Islet precursor cell (in vitro differentiated cells): ENCODE data around the gene BANP.
"Not testable (repeated sequence)": the region's sequence is repeated elsewhere in the genome, so short reads cannot be mapped to it uniquely, and the experiment has no call there.

Experiments used
- DNase-seq: peaks from one replicate; pipeline ENCODE4 v3.0.0-alpha.2; 2018

The BANP gene

DNA sequence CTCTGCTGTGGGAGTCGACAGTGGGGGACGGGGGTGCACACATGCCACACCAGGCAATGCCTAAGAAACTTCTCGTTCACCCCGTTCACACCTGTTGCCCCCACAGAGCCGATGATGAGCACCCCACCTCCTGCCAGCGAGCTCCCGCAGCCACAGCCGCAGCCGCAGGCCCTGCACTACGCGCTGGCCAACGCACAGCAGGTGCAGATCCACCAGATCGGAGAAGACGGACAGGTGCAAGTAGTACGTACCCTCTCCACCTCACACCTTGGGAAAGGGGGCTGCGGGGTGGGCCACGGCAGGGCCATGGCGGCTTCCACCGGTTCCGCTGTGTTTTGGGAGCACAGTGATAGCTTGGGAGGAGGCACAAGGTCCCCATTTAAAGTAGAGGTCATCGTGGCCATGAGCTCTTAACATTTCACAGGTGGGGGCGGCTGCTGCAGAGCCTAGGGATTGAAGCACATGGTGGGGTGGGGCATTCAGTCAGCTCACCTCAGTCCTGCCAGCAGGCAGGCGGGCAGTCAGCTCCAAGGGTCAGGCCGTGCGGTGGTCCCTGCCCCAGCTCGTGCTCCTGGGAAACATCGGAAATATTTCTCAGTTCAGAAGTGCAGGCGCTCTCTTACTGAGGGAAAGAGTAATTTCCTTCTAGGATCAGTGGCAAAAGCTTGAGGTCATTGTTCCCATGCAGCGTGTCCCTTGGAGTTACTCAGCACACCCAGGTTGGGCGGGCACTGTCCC is 81.9 kb downstream of the BANP start:
- not testable (repeated sequence) for DNase-seq

DNA sequence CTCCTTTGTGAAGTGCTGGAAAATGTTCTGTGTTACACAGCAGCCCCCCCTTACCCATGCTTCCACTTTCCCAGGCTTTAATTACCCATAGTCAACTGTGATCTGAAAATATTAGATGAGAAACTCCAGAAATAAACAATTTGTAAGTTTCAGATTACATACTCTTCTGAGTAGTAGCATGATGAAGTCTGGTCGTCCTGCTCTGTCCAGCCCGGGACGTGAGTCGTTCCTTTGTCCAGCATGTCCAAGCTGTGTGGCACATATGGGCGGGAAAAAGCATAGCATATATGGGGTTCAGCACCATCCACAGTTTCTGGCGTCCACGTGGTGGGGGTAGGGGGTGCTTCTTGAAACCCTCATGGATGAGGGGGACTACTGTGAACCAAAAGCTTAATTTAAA is 83.5 kb downstream of the BANP start:
- no peak for DNase-seq

DNA sequence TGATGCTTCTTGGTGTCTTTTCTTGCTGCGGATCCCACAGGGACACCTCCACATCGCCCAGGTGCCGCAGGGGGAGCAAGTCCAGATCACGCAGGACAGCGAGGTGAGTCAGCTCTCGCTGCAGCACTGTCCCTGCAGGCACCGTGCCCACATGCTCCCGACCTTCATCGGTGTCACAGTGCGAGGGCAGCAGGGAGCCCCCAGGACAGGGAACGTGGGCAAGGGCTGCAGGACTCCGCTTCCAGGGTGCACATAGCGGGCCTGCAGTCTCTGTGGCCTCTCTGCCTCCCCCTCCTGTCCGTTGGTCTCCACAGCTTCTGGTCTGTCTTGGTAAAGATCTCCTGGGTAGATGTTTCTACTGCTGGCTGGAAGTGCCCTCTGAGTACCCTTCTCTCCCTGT is 84.1 kb downstream of the BANP start:
- DNase-seq = no peak

DNA sequence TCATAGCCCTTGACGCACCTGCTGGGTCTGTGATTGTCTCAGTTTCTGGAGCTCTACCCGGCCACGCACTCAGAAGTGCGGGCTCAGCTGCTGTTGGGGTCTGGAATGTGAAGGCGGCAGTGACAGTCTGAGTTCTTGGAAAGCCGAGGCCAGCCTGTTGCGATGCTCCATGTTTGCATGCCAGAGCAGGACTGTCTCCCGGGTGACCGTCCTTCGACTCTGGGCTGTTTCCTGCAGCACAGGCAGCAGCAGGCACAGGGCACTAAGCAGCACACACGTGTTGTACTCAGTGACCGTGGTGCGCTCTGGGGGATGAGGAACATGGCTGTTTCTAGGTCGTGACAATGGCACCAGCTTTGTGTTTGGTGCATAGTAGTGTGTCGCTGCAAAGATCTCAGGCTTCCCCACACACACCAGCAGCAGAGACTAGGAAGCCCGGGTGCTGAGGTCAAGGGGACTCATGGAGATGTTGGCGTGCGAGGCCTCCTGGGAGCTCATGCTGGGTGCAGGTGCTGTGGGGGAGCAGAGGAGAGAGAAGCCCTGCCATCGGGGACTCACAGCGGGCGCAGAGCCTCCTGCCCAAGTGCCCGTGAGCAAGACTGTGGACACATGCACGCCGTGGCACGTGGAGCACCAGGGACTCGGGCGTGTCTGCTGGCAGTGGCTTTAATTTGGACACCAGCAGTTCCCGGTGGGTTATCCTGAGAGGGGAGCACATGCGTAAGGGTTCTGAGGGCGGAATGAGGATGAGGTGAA is 84.8 kb downstream of the BANP start:
- not testable (repeated sequence) for DNase-seq

DNA sequence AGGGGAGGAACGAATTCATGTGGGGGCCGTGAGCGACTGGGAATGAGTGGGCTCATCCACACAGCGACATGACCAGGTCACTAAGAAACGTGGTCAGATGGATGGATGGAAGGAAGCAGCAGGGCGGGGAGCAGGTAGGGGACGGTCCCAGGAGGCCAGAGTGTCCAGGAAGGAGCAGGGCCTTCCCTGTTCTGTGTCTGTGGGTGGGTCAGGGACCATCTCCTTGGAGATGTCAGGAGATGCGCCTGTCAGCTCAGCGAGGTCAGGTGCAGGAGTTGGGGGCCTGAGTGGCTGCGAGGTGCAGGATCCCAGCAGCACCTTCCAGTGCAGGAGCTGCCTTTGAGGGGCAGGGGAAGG is 85.4 kb downstream of the BANP start:
- not testable (repeated sequence) for DNase-seq

DNA sequence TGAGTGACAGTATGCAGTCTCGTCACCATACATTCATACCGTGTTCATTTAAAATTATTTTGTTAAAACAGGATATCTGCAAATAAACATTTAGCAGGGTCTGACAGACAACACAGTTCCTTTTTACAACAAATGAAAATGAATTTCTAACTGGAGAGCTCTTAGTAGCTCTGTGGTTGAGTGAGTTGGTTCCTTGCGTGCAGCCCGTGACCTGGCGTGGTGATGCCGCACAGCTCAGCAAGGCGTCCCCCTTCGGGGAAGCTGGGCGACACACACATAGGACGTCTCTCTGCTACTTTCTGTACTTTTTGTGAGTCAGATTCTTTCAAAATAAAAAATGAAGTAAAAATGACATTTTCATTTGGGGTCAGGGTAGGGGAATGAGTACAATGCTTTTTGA is 86.1 kb downstream of the BANP start:
- DNase-seq = not testable (repeated sequence)

DNA sequence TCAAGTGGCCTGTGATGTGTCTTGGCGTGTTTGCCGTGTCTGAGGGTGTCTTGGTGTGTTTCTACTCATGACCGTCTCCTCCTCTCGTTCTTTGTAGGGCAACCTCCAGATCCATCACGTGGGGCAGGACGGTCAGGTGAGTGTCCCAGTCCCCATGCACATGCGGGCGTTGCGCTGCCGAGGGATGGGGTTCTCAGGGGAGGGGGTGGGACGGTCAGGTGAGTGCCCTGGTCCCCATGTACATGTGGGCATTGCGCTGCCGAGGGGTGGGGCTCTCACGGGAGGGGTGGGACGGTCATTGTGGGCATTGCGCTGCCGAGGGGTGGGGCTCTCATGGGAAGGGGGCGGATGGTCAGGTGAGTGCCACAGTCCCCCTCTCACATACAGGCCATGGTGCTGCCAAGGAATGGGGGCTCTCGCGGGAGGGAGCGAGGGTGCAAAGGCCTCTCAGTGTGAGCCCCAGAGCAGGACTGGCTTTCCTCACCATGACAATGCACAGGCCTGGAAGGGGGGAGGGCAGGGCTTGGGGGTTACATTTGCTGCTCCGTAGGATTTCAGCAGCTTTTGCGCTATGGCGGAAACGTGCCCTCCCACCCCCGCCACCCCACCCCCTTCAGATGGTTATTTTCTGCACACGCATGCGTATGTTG is 86.8 kb downstream of the BANP start:
- DNase-seq = not testable (repeated sequence)

DNA sequence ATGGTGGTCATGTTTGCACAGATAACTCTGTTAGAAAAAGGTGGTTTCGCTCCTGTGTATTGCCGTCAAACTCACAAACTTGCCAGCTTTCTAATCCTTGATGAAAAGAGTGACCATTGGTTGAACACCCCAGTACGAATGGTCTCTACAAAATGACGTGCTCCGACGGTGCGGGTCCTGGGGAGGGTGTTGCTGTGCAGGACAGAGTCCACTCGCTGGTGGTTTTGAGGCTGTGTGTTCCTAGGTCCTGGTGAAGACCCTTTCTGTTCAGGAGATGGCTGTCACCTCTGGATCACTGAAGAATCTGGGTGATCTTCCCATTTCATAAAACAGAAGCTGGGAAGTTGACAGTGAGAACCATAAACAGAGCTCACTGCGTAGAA is 87.3 kb downstream of the BANP start:
- not testable (repeated sequence) for DNase-seq

DNA sequence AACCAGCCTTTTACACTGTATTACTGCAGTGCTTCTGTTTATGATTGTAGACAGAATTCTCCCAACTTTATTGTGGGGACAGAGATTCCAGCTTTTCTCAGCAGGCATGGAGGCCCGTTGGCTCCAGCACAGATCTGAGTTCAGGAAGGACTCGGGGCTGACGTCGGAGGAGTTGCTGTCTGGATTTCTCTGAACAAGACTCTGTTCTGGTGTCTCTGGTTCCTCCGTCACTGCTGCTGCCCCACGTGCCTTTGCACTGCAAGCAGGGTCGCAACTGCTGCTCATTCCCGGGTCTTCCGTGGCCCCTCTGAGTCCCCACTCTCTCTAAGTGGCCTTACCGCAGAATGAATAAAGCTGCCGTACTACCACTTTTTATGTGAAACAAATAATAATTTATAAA is 88.4 kb downstream of the BANP start:
- no peak for DNase-seq

DNA sequence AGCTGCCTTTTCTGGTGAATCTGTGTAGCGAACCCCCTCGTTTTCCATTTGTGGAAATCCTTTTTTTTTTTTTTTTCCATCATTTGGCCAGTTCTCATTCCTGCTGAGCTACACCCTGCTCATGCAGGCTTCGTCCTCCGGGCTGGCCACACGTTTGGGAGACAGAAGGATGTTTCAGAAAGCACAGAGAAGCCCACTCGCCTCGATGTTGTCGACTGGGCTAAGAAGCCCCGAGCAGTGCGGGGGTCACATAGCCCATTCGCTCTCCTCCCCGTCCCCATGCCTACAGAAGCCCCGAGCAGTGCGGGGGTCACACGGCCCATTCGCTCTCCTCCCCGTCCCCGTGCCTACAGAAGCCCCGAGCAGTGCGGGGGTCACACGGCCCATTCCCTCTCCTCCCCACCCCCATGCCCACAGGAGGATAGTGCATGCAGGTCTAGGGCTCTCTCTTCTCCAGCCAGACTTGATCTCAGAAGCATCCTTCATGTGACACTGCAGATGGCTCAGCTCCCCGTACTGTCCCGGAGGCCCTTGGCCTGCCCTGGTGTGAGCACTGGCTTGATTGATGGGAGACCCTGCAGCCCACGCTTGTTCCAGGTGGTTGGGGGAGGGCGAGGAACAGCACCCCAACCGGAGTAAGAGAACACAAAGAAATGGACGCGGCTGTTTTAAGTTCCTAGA is 89.1 kb downstream of the BANP start:
- not testable (repeated sequence) for DNase-seq

DNA sequence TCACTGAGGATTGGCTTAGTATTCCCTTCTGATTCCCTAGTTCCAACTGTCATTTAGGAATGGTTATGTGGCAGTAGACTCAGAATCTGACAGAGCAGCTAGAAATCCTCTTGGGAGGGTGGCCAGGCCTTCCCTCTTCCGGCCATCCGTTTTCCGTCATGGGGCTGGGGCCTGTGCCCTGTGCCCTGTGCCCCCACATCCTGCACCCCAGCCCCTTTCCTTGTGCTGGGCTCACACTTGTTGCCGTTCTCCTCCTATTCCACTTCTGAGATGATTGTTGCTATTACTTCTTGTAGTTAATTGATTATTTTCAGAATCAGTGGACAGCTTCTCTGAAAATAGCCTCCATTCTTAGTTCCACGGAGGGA is 89.6 kb downstream of the BANP start:
- DNase-seq = not testable (repeated sequence)

DNA sequence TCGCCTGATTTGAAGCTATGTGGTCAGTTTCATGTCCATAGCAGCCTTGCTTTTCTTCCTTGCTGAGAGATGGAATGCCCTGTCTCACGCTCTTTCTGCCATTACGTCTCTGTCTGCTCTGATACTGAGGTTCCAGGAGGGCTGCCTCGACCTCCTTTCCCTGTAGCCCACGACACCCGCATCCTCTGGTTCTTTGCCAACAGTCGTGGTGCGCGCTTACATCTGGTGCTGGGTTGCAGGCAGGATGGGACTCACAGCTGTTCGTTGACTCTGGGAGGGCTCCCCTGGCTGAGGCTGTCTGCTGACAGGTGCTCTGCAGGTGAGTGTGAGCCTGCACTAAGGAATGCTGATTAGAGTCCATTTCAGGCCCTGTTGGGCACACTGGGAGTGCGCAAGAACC is 90.3 kb downstream of the BANP start:
- DNase-seq = not testable (repeated sequence)

DNA sequence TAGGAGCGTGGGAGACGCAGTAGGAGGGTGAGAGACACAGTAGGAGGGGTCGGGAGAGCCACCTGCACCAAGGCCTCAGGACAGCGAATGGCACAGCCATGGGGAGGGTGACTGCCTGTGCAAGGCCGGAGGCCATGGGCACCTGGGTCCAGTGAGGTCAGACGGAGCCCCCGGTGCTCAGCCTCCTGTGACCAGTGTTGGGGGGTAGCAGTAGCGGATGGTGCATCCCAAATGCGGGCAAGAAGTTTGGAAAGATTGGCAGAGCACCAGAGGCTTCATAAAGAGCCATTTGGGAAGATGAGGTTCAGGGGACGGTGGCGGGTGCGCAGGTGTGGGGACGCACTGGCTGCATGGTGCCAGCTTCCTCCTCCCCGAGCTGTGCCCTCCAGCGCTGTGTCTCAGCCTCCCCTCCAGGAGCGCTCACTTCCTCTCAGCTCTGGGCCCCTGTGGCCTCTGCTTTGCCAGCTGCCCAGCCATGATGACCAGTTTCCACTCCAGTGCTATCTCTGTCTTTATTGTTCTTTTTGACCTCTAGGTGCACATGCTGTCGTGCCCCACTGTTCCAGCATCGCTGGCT is 90.8 kb downstream of the BANP start:
- DNase-seq = not testable (repeated sequence)

DNA sequence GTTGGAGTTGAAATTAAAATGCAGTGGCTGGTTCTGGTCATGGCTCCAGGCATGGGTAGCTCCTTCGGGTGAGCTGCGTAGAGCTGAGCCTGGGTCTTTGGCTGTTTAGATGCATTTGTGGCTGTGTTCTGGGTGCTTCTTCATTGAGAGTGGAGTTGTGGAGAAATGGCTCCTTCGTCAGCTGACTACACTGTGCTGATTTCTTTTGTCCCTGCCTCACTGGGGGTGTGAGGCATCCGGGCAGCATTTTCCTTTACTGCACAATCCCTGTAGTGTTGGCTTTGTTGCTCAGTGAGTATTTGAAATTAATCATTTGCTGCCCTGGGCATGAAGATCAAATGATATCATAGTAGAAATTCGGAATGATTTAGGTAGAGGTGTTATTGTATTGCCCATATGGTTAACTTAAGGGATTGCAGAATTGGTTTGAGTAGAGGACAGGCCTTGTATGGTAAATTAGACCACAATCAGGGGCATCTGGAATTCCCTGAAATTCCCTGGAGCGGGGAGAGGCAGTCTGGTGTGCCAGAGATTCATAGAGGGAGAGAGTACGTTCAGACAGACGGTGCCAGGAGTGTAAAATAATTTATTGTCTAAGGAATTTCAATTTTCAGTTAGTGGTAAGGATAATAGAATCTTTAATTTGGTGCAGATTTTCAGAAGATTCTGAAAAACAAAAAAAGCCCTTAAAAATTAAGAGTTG is 92.1 kb downstream of the BANP start:
- not testable (repeated sequence) for DNase-seq

DNA sequence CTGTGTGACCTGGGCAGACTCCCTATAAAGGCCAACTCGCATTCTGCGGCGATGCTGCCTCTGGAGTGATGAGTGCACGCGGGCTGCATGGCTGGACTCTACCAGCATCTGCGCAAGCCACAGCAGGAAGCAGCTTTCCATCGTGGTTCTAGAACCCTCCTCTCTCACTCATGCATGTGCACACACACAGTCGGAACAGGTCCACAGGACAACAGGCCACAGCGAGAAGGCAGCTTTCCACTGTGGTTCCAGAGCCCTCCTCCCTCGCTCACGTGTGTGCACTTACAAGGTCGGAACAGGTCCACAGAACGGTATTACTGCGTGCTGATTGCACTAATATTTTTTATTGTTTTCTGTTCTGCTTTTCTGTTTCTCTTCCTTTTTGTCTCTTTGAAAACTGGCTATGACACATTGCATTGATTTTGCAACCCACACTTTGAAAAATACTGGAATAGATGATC is 92.9 kb downstream of the BANP start:
- DNase-seq = not testable (repeated sequence)

DNA sequence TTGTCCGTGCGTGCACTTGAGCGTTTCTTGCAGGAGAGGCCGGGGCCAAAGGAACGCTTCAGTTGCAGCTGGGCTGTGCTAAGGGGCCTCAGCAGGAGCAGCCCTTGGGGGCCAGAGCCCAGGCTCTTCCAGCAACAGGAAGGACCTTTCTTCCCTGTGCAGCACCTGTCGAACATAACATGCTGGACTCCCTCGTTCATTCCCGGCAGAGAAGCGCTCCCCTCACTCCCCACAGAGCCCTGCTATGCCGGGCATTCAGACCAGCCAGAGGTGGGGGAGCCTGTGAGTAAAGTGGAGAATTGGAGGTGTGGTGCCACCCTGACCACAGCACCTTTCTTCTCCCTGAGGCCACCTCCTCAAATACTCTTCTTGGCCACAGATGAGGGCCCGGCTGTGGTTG is 94.1 kb downstream of the BANP start:
- DNase-seq = not testable (repeated sequence)

DNA sequence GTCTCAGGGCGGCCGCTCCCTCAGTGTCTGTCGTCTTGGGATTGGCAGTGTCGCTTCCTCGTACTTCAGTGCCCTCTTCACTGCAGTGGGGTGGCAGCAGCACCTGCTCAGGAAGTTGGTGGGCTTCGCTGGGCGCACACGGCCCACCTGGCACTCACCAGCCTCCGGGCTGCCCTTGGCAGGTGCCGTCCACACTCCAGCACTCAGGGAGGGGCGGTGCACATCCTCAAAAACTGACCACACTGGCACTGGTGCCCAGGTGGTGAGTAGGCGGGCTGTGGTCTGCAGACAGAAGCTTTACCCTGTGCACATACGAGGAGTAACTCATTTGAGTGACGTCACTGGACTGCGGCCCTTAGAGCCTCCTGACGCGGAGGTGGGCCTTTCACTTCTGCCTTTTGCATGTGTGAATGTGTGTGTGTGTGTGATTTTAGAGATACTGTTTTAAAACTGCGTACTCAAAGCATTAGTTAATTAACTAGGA is 94.6 kb downstream of the BANP start:
- no peak for DNase-seq

DNA sequence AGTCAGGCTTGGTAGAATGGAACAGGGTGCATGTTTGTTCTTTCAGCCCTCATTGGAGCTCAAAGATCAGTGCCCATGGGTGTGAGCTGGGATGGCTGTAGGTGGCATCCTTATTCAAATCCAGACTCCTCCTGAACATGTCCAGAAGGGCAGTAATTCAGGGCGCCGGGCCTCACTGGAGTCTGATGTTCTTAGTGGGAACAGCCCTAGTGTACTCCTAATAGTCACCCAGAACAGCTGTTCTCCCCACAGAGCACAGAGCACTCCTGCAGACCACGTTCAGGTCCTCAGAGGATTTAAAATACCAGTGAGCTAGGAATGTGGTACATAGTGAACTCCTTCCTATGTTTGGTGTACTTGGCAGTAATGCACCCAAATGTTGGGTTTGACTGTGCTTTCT is 96.2 kb downstream of the BANP start:
- no peak for DNase-seq

DNA sequence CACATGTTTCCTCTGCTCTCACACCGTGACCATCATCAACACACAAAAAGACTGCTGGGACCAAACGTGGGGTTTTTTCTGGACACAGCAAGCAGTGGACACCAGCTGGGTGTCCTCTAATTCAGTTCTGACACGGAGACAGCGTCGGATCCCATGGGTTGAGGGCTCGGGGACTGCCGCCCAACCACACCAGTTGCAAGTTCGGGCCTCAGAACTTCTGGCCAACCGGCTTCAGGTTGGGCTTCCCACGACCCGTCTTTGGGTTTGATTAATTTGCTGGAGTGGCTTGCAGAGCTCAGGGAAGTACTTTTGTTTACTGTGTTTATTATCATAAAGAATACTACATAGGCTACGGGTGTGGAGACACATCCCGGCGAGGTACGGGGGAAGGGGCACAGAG is 97.8 kb downstream of the BANP start:
- DNase-seq = no peak

DNA sequence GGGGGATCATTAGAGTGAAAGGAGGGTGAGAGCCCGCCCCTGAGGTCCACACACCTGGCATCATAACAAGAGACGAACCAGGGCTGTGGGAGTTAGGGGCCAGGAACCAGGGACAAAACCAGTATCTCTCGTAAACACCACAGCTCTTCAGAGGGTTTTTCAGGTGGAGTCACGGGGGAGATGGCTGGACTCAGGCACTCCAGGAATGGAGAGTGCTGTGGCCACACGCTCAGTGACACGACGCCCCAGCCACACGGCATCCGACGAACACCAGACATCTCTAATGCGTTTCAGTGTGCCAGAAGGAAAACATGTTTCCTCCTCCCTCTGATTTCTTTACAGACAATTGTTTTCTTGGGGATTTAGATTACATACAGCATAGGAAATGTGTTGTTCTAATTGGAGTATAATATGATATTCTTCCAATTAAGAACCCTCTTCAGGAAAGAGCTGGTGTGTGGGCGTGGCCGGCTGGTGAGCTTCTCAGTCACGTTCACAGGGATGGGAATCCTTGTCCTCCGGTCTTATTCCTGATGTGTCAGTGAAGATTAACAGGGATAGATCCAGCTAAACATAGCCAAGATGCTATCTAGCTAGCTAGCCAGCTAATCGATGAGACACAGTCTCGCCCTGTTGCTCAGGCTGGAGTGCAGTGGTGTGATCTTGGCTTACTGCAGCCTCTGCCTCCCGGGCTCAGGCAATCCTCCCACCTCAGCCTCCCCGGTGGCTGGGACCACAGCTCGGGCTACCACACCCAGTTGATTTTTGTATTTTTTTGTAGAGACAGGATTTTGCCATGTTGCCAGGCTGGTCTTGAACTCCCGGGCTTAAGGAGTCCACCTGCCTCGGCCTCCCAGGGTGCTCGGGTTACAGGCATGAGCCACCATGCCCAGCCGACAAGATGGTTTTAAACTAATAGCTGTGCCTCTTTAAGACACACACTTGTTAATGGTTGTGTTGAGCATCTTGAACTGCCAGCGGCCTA is 98.6 kb downstream of the BANP start:
- no peak for DNase-seq
